GM21576 (cell line): Measurements from ENCODE around the gene CYP19A1.
A peak's percentile ranks its signal among the peaks of the same experiment; 100 is the strongest.

Experiments used
- ATAC-seq: cut with Tn5 transposase; IDR thresholded peaks from one replicate; pipeline ENCODE4 v1.9.1; 2021; ENCODE audit warnings: mild to moderate bottlenecking, moderate library complexity; ENCODE audit not compliant: unreplicated experiment

CYP19A1 gene

DNA sequence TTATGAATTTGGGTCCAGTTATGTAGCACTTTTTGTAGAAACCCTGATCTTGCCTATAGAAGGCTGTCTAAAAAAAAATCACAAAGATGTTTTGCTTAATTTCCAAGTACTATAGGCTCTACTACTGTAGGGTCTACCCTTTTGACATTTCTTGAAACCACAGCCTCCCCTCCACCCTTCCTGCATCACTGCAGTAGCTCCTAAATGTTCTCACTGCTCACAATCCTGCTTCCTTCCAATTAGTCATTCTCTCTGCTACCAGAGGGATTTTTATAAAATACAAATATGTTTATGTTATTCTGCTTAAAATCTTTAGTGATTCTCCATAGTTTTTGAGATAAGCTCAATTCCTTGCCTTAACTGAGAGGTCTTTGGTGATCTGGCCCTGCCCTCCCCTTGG lies 114.0 kb downstream of the CYP19A1 start:
- ATAC-seq, result no peak

DNA sequence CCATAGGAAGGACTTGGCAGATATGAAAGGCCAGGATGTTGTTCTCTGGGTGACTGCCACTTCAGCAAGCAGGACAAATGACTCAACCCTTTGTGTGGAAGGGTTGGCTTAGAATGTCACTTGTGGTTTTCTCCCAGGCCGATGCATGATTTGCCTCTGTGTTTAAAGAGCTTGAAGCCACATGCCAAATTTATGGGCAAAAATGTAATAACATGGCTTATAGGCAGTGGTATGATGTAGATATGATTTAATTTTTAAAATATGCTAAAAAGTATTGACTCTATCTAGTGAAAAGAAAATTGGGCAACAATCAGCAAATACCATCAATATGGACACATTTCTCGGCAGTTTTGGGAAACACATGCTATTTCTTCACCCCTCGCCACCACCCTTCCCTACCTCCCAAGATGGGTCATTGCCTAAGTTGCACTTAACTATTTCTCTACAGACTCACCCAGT lies 114.6 kb downstream of the CYP19A1 start:
- no peak for ATAC-seq

DNA sequence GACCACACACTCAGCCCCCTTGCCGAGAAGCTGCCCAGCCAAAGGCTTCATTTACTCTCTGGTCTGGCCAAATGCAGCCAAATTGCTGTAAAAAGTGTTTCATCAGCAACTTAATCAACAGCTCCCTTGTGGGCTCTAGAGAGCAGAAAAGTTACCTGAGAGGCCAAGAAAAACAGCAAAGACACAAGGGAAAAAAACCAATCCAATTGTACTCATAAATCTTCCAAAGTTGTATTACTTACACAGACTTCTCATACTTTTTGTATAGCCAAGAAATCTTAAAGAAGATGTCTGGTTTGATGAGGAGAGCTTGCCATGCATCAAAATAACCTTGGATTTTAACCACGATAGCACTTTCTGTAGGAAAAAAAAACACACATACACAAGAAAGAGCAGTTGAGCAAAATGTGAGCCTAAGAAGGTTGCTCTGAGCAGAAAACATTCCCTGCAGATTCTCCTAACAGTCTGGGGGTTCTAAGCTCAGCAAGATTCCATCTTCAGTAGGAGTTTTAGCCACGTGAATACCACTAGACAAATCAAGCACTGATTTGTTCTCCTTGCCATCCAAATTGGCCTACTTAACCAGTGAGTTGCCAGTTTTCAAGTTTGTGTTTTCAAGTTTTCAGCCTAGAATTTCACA lies 120.0 kb downstream of the CYP19A1 start:
- ATAC-seq, result no peak

DNA sequence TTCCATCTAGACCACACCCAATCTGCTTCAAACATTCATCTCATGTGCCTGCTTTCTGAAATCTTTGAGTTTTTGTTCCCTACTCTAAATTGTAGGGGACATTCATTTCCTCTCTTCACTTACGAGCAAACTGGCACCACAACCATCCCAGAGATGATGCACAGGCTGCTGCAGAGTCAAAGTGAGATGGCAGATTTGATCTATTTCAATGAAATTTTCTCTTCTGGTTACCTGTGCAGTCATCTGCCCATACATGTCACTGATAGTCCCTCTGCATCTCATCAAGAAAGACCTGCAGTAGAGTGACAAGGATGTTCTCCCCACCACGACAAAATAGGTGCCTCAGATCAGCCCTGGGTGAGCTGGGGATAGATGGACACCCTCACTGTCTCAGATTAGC lies 125.5 kb downstream of the CYP19A1 start:
- ATAC-seq, result no peak

DNA sequence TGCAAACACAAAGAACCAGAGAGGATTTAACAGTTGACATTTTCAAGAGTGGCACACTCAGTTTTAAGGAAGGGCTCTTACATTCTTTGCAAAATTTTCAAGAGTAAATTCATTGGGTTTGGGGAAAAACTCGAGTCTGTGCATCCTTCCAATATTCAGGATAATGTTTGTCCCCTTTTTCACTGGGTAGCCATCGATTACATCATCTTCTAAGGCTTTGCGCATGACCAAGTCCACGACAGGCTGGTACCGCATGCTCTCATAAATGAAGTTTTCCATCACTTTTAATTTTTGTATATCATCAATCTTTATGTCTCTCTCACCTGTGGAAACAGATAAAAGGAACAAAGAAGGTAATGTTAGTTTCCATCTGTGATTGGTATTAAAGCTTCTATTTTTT lies 126.2 kb downstream of the CYP19A1 start:
- no peak for ATAC-seq

DNA sequence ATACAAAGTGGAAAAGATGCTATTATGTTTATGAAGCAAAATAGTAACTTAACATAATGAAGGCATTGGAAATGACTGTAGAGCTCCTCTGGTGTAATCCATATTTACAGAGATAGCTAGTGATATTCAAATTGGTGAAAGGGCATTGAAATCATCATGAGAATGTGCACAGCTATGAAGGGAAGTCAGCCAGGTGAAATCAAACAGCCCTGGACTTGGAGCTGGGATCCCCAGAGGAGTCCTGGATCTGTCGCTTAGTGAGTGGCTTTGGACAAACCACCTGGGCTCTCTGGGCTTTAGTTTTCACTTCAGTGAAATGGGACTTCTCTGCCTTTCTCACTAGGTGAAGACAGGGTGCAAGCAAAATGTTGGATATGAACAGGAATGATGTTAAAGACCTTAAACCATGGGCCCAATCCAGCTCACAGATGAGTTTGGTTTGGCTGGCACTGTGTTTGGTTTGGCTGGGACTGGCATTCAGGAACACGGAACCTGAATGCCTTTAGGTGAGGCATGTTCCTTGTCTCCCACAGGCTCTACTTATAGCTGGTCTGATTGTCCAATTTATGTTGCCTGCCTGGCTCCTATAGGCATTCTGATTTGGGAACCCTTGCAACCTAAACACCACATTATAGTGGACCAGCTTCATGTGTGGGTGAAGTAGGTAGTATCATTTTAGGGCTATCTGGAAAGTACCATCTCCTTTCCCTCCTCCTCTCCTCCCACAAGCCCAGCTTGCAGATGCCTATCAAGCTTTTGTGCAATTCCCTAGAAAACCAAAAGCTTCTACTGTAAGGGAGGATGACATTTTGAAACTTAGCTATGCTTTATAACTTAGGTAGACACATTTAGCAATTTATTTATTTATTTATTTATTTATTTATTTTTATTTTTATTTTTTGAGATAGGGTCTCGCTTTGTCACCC lies 133.1 kb downstream of the CYP19A1 start:
- ATAC-seq, result no peak

DNA sequence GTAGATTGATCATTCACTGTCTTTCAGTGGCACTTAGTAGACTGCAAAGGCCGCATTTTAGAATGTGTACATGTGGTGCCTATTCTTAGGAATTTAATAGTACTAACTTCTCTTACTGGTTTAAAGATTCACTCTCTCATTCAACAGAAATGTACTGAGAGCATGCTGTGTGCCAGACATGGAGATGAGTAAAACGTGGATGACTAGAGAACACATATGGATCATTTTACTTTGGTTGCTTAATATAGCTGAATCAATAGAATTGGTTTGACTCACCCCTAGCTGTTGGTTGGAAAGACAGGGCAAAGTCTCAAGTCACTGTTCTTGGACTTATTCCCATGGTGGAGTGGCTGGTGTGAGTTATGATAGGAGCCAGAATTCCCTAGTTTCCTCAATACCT lies 134.6 kb downstream of the CYP19A1 start:
- no peak for ATAC-seq

DNA sequence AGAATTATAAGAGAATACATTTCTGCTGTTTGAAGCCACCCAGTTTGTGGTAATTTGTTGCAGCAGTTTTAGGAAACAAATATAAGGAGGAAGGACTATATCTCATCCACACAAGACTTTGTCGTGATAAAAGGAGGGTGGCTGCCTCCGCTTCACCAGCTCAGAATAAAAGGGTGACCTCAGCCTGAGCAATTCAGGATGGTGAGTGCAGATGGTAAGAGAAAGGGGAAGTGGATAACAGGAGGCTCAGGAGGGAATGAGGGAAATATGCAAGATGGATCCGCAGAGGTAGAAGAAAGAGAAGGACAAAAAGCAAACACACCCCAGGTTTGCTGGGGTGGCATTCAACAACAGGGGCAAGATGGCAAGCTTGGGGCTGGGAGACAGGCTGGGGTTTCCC lies 135.6 kb downstream of the CYP19A1 start:
- no peak for ATAC-seq

DNA sequence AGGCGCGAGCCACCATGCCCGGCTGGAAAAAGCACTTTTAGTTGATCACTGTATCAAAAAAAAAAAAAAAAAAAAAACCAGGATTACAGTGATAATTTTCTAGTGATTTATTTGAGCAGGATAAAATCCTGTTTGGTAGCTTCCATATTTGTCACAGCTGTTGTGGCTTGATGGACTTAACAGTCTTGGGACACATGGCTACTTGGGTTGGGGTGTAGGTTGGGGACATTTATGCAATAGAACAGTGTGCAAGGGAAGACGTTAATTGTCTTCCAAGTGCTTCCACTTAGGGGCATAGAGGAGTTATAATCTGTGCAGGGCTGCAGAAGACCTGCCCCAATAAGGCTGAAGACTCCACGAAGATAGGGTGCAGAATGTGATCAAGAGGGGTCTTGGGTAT lies 136.8 kb downstream of the CYP19A1 start:
- no peak for ATAC-seq

DNA sequence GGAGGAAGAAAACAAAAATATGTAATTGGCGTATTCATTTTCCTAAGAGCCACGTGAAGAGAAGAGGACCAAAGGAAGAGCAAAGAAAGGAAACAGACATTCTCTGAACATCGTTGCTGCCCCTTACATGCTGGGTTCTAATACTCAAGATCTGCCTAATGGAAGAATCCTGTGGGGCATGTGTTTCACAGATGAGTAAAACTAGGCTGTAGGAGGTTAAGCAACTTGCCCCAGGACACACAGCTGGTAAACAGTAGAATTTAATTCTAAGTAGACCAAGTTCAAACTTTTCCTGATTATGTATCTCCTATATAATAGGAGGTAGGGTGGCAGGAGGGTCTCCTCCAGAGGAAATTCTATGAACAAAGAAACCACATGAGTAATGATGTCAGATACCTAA lies 137.6 kb downstream of the CYP19A1 start:
- no peak for ATAC-seq

DNA sequence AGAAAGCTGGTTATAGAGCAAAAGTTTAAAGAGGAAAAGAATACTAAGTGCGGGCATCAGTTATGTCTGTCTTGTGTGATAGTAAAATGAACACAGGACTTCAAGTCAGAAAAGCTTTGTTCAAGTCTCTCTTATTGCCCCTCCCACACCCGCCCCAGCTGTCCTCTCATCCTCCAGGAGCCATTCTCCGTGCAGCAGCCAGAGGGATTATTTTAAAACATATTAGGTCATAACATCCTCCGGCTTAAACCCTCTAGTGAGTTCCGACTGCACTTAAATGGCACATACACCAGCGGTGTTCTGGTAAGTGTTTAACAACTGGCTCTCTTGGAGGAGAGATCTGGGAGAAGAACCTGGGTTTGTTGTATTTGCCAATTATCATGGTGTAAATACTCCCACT lies 138.9 kb downstream of the CYP19A1 start:
- no peak for ATAC-seq

DNA sequence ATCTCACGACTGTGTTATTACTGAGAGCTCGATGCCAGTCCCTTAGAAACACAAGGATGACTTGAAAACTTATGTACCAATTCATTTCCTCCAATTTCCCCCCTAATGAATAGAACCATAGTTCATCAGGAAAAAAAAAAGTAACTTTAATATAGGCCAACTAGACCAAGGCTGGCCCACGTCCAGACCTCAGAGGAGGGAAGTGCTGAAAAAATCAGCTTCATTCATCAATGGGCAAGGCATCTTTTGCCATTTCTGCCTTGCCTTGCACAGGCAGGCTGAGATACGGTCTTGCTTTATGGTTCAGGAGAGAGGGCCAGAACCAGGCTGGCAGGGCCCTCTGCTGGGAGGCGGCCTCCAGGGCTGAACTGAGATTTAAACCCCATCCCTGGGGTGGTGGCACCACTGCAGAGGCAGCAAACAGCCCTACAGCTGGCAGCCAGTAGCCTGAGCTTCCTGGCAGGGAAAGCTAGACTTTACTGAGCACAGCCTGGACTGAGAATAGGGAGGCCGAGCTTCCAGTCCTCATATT lies 139.6 kb downstream of the CYP19A1 start:
- no peak for ATAC-seq

DNA sequence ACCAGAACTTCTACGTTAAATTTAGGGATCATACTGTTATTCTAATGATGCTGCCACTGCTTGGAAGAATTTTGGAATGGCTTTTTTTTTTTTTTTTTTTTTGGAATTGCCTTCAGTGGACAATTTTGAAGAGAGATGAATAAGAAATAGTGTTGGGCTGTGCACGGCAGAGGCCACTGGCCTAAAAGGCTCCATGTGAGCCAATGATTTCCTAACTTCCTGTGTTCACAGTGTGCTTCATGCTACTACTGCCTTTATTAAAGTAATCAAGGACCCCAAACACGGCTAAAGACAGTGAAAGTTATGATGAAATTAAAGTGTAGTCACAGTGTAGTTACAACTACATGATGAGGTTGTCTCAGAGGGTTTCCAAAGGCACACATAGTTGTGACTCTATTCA lies 142.9 kb downstream of the CYP19A1 start:
- ATAC-seq, result no peak

DNA sequence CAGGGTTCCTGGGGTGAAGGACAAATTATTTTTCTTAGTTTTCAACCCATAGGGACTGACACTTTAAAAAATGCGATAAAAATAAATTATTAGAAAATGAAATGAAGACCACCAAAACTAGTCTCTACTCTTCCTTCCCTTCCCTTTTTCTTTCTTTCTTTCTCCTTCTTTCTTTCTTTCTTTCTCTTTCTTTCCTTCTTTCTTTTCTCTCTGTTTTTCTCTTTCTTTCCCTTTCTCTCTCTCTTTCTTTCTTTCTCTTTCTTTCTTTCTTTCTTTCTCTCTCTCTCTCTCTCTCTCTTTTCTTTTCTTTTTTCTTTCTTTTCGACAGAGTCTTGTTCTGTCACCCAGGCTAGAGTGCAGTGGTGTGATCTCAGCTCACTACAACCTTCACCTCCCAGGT lies 144.4 kb downstream of the CYP19A1 start:
- no peak for ATAC-seq

DNA sequence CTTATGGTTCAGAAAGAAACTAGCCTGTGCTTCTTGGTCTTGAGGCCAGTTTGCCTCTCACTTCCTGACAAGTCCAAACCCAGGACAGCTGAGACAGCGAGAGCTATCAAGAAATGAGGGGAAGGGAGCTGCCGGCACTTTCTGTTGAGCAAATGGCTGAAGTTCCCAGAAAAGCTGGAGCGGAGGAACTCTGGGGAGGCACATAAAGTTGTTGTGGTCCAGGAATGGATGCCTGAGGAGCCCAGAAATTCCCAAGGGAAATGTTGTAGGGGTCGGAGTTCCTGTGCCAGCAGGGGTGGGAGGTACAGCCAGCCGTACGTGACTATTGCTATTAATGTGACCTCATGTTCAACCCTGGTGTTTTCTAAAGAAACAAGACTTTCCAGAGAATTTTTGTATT lies 144.9 kb downstream of the CYP19A1 start:
- no peak for ATAC-seq

DNA sequence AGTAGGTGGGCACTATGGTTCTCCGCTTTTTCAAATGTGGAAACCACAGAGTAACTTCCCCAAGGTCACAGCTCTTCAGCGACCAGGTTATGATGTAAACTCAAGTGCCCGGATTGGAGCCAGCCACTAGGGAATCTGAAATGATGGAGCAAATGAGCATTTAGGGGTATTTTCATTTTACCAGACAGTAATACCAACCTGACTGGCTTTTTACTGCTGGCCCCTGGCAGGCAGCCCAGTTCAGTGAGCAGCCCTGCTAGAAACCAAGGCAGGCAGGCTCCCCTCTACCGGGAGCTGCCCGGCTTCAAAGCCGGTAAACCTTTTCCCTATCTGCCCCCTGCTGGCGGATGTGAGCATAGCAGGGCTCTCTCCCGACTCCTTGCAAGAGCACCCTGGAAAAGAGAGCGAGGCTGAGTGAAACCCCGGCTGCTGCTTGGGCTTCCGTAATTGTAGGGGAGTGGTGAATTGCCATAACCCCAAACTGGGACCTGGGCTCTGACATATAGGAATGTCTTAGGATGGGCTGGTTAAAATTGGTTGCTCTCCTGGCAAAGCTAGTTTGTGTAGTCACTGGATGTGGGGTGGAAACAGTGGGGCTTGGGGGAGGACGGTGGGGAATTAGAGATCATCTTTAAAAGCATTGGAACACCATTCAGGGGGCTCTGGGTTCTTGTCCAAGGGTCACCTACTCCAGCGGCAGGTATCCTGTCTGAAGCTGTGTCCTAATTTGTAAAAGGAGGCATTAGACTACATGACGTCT lies 145.7 kb downstream of the CYP19A1 start:
- peak; percentile 81 for ATAC-seq

DNA sequence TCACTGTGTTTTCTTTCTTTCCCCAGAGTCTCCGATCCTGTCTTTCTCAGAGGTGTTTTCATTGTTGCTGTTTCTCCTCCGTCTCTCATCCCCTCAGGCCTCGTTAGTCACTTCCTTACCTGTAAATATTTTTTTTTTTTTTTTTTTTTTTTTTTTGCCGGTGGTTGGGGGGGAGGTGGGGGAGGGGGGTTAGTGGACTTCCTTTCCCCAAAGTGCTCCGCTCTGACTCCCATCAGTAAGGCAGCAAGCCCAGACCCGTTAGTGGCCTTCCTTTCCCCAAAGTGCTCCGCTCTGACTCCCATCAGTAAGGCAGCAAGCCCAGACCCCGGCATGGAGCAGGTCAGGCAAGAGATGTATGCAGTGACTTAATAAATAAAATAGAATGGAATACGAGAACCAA lies 146.6 kb downstream of the CYP19A1 start:
- ATAC-seq, result no peak

DNA sequence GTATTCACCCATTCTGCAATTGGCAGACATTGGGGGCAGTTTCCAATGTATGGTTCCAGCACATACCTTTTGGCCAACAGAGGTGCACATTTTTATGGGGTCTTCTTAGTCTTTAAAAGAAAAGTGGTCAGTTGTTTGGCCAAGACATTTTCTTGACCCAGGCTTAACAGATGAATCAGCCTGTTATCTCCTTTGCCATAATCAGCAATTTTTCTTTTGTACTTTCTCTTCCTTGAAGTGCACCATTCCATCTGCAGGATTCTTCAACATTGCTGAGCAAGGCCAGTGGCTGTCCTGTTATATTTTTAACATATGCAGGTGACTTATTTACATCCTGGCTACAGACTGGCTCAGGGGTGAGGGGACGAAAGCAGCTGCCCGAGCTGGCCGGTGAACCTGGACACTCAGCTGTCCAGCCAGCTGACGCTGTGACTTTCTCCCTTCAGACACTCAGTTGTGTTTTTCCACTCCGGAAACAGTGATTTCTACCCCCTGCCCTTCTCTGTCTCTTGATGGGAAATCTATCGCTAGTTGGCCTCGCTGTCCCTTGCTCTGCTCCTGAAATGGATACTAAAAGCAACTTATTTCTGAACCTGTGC lies 147.2 kb downstream of the CYP19A1 start:
- ATAC-seq, result no peak

DNA sequence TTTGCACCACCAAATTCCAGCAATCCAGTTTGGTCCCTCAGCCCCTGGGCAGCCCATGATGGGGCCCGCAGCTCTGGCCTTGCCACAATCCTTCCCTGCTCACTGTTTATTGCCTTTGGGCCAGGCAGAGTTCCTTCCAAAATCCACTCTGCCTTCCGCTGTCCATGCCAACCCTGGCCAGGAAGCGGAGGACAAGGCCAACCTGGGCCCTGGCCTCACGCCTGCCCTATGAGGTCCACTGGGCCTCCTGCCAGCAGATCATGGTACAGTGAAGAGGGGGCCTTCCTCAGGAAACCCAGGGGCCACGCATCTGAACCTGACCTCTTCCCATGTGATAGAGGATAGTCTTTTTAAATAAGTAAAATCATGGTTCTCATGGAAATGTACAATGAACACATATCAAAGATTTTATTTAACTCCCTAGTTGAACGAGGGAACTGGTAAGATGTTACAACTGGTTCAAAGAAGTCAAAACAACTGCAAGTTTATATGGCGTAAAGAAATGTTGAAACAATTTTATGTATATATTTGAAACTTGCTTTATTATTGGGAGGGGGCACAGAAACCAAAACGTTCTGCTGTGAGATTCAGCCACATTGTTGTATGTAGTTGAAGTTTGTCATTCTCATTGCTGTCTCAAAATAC lies 147.8 kb downstream of the CYP19A1 start:
- no peak for ATAC-seq

DNA sequence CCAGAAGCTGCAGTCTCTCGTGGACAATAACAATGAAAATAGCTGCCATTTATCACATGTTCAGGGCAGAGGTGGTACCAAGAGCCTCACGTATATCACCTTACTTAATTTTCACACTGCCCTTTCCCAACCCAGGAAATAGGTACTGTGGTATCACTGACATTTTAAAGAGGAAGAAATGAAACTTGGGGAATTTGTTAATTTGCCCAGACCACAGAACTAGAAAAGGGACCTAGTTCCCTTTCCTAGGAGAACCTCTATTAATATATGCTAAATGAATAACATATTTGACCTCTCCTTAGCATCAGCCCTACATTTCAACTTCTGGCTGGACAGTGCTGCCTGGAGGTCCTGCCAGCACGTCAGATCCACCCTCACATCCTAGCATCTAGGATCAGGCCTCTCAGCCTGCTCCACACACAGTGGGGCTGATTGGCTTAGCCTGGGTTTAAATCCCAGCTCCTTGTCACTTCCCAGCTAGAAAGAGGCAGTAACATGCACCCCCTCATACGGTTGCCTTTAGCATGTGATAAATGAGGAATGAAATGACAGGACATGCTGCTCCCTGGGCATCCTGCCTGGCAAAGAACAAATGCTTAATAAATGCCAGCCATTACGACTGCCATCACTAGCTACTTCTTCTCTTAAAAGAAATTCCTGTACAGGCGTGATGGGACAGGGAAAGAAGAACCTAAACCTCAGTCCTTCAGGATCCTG lies 148.6 kb downstream of the CYP19A1 start:
- ATAC-seq, result no peak
